ENCODE measurements around the gene COPZ2. TPM values are rescaled to one million over a fixed set of nuclear protein-coding genes. Genes with fewer than 3 reads are reported as not detected.
"Not testable (repeated sequence)": the region's sequence is repeated elsewhere in the genome, so short reads cannot be mapped to it uniquely, and the experiment has no call there.

The COPZ2 gene
- polyA plus RNA-seq, 3 donors = 6.8 to 115 (median 49.1) TPM

DNA sequence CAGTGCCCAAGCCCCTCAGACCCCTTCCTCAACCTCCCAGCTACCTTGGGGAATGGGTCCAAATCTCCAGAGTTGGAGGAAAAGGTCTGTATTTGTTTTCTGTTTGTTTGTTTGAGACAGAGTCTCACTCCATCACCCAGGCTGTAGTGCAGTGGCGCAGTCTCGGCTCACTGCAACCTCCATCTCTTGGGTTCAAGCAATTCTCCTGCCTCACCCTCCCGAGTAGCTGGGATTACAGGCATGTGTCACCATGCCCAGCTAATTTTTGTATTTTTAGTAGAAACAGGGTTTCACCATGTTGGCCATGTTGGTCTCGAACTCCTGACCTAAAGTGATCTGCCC is 19.8 kb downstream of the COPZ2 start:
- H3K27ac ChIP-seq (ENCODE audit: low read depth, low read length) = not testable (repeated sequence)
- 87 to 92% (median 90%) methylated on average over 4 of the region's 4 CpGs for WGBS, 3 donors

DNA sequence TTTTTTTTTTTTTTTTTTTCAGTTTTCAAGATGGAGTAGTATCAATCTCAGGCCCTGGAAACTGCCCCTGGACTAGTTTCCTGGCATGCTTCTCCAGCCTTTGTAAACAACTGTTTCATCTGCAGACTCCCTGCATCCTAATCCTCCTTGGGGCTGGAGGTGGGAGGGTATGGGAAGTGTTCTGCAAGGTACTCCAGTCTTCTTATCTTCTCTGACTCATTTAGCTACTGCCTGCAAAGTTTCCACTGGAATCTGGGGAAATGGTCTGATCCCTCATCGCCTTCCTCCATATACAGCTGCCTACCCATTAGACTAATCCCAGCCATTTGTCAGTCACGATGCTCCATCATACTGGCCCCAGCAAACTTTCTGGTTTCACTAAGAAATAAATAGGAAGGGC is 21.5 kb downstream of the COPZ2 start:
- no peak overlapping the region for H3K27ac ChIP-seq (ENCODE audit: low read depth, low read length)
- WGBS, 3 donors = 80 to 92% (median 81%) methylated on average over 2 of the region's 2 CpGs

DNA sequence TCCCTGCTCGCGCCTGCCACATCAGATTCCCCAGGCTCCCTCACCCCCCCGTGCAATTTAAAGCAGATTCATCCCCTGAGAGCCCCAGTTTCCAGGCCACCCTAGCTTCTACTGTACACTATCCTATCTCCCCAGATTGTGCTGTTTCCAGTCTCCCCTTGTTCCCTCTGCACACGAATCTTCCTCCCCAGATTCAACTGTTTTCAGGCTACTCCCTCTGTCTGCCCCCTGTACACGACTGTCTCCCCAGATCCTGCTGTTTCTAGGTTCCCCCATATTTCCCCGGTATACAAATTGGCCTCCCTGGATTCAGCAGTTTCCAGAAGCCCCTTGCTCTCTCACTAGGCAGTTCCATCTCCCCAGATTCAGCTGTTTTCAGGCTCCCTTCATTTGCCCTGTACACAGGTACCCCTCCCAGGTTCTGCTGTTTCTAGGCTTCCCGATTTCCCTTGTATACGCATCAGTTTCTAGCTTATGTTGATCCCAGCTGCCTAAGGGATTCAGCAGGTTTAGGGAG is 22.9 kb downstream of the COPZ2 start:
- H3K27ac ChIP-seq (ENCODE audit: low read depth, low read length) = no peak overlapping the region
- WGBS, 3 donors = 68 to 77% (median 72%) methylated on average over 8 of the region's 8 CpGs

DNA sequence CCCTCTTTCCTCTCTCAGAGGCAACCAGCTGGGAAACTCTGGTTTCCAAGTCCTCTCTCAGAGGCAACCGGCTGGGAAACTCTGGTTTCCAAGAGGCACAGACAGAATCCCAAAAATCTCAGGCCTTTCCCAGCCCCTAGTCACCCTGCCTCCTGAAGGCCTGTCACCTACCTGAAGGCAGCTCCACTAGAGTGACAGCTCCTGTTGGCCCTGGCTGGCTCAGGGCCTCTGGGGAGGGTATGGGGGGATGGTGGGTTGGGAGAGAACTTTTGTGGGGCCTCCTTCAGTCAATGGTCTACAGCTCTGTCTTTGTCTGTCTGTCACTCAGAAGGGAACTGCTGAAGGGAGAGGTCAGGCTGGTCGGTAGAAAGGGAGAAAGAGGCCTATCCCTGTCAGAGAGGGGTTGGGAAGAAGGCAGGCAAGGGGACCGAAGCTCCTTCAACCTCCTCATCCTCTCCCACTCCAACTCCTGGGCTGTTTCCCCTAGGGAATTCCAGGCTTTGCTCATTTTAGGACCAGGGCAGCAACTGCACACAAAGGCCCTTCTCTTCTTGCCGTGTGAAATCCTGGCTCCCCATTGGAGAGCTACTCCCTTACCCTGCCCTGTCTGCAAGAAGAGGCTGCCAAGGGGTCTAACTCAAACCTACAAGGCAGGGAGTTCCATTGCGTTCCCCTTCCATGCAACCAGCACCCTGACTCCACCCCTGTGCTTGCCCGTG is 23.6 kb downstream of the COPZ2 start:
- 72 to 89% (median 85%) methylated on average over 6 of the region's 6 CpGs for WGBS, 3 donors
- no peak overlapping the region for H3K27ac ChIP-seq (ENCODE audit: low read depth, low read length)

DNA sequence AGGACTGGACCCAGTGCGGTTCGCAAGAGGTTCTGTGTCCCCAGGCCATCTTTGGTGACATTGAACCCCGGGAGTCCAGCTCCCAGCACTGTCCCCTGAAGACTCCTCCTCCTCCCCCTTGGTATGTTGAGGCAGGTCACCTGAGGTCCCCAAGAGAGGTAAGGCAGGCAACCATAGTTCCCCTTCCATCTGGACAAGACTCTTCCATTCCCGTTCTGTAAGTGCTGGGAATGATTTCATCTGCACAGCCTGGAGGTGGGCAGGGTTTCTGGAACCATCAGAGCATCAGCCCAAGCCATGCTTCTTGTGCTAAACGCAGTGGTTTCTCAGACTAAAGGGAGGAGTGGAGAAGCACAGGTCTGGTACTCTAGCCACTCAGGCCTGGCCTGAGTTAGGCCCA is 24.9 kb downstream of the COPZ2 start:
- H3K27ac ChIP-seq (ENCODE audit: low read depth, low read length) = no peak overlapping the region
- WGBS, 3 donors = 38 to 47% (median 41%) methylated on average over 5 of the region's 5 CpGs

DNA sequence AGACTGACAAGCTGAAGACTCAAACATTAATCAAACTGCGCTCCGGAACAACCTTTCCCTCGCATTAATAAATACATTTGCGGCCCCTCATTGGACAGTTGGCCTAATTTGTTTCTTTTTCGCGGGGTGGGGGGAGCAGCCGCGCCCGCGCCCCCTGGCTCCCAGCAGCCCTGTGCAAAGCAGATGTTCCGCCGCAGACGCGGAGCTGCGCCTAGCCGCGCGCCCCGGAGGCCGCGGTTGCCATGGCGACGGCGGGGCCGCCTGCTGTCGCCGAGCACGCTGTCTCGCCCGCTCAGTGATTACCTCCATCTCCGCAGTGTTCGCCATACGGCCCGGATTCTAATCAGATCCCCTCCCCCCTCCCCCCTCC is 25.5 kb downstream of the COPZ2 start:
- H3K27ac ChIP-seq (ENCODE audit: low read depth, low read length) = no peak overlapping the region
- WGBS, 3 donors = 1 to 2% (median 1%) methylated on average over 34 of the region's 34 CpGs

DNA sequence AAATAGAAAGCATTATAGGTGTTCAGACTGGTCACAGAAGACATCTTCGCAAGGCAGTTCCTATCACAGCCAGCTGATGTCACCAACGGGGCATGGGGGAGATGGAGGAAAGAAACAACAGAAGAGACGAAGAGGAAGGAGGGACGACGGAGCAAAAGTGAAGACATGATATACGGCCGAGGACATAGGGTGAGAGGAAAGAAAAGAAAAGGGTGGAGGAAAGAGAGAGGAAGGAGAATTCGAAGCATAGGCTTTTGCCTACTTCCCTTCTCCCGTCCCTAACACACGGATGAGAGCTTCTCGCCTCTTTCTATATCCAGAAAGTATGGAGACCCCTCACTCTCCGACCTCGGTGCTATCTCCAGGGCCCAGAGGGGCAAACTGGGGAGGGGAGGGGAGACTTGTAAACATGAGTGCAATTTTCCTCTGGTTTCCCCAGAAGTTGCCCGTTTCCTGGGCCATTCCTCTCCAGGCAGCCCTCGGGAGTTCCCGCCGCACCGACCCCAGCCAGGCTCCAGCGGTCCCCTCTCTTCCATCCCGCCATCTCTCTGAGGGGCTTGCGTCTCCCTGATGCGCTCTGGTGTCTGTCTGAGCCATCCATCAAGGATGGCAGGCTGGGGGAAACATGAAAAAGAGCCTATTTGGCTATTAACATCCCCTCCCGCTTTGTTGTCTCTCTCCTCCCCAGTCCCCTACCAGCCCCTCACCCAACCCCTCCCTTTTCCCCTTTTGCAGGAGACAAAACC is 26.0 kb downstream of the COPZ2 start:
- no peak overlapping the region for H3K27ac ChIP-seq (ENCODE audit: low read depth, low read length)
- WGBS, 3 donors = 7 to 12% (median 11%) methylated on average over 21 to 23 of the region's 23 CpGs

DNA sequence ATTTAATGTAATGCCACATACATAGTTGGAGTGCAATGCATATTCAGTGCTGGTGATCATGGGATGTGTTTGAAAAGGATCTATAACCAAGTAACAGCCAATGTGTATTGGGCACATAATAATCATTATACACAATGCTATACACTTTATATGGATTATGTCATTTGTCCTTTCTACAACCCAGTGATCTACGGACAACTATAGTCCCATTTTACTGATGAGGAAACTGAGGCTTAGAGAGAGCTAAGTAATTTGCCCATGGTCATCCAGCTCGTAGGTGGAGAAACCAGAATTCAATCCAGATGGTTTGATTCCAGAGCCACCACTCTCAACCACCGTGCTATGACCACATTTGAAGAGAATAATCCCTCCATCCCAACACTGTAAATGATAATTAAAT is 27.4 kb downstream of the COPZ2 start:
- WGBS, 3 donors = 82 to 95% (median 90%) methylated on average over 3 of the region's 3 CpGs
- no peak overlapping the region for H3K27ac ChIP-seq (ENCODE audit: low read depth, low read length)

DNA sequence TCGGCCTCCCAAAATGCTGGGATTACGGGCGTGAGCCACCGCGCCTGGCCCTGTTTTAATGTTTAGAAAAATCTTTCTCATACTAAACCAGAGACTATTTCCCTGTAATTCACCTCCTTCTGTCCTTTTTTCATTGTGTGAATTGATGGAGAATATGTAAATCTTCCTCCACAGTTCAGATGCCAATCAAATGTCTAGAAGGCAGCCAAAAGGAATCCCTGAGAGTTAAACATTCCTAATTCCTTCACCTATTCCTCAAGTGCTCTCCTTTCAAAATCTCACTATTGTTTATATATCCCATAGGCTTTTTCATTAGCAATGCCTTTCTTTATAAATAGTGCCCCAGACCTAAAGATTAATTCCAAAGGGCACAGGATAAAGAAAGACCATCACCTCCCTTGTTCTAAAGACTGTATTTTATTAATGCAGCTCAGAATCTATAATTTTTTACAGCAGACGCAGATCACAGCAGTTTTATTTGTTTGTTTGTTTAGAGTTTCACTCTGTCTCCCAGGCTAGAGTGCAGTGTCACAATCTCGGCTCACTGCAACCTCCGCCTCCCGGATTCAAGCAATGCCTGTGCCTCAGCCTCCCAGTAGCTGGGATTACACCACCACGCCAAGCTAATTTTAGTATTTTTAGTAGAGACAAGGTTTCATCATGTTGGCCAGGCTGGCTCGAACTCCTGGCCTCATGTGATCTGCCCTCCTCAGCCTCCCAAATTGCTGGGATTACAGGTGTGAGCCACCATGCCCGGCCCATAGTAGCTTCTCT is 30.5 kb downstream of the COPZ2 start:
- 86 to 90% (median 86%) methylated on average over 12 of the region's 12 CpGs for WGBS, 3 donors
- no peak overlapping the region for H3K27ac ChIP-seq (ENCODE audit: low read depth, low read length)

DNA sequence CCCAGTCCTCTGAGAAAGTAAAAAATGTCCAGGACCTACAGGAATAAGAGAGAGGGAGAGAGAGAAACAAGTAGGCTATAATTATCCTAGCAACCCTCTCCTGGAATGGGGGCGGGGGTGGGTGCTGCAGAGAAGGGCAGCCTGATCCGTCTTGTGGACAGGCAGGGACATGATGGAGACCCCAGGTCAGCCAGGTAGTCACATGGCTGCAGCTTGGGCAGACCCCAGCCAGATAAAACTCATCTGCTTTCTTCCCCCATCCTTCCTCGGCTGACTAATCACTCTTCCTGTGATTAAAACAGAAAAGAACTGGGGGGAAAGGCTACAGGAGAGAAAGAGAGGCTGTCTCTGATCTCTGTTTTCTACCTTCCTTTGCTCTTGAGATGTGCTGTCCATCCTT is 32.6 kb downstream of the COPZ2 start:
- 54 to 62% (median 61%) methylated on average over 3 of the region's 3 CpGs for WGBS, 3 donors

DNA sequence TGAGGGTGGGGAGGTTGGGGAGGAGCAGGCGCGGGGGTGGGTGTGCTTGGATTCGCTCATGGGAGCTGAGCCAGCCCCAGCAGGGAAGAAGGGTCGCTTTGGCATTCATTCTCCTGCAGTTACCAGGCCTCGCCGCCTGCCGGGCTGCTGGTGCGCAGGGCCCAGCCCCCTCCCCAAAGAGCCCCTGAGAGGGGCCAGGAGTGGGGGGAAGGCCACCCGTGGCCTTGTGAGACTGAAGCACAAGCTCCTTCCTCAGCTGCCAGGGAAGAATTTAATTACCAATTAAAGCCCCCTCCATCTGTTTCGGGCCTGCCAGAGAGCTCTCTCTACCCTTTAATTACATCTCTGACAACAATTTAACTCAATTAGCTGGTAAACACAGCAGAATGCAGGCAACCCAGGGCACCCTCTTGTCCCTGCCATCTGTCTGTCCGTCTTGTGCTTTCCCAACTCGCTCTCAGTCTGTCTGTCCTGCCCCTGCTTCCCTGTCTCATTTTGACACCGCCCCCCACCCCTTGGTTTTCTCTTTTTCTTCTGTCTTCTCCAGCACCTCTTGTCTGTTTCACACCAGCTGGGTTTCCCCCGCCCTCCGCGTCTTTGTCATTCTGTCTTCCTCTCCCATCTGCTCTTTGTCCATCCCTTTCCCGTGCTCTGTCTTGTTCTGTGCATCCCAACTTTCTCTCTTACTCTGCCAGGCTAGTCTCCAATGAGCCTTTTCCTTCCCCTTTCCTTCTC is 34.0 kb downstream of the COPZ2 start:
- WGBS, 3 donors = 73 to 77% (median 77%) methylated on average over 17 of the region's 17 CpGs
- H3K27ac ChIP-seq (ENCODE audit: low read depth, low read length) = no peak overlapping the region

More for the DNA sequence above, 32.6 kb downstream of the COPZ2 start:
- no peak overlapping the region for H3K27ac ChIP-seq (ENCODE audit: low read depth, low read length)

DNA sequence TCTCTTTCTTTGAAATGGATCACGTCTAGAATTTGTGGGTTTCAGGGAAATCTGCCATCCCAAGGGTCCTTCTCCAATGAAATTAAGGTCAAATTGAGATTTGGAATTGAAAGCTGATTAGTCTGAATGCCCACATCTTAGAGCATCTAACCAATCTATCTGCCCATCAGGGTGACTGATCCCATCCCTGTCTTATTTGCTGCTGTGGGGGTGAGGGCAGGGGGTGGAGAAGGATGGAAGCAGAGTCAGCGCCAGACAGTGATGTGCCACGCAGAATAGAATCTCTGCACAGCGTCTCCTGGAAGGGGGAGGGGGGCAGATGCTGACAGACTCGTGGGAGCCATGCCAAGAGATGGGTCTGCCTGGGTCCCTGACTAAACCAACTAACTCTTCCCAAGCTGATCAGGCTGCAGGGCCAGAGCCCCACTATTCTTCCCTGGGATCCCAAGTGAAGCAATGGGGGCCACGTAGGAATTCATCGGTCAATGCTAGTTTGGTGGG is 34.6 kb downstream of the COPZ2 start:
- H3K27ac ChIP-seq (ENCODE audit: low read depth, low read length) = no peak overlapping the region
- WGBS, 3 donors = 66 to 76% (median 68%) methylated on average over 7 of the region's 7 CpGs

DNA sequence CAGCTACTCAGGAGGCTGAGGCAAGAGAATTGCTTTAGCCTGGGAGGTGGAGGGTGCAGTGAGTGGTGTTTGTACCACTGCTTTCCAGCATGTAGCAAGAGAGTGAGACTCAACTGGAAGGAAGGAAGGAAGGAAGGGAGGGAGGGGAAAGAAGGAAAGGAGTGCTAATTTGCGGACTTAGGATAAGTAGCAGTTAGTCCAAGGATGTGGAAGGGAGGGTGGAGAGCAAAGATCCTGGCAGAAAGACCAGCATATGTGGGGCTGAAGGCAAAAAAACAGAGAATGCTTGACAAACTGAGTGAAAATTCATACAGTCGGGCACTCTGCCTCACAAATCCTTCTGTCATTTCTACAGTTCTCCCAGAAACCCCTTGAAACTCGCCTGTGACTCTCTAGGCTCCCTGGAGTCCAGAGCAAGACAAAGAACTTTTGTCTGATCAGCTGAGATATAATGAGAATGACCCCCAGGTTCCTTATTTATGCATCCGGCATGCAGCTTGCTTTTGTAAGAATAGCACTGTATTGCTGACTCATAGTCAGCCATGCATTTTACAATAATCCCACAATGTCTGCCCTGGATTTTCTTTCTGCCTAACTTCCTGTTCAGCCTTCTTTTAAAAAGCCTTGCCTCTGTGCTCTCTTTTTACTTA is 35.2 kb downstream of the COPZ2 start:
- WGBS, 3 donors = 15 to 61% (median 17%) methylated on average over 4 of the region's 4 CpGs
- no peak overlapping the region for H3K27ac ChIP-seq (ENCODE audit: low read depth, low read length)

DNA sequence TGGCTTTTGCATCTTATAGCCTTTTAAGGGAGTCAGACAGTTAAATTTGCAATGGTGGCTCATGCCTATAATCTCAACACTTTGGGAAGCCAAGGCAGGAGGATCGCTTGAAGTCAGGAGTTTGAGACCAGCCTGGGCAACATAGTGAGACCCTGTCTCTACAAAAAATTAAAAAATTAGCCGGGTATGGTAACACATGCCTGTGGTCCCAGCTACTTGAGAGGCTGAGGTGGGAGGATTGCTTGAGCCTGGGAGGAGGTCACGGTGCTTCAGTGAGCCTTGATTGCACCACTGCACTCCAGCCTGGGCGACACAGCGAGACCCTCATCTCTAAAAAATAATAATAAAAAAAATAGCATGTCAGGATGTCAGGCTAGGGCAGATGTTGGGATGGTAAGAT is 35.9 kb downstream of the COPZ2 start:
- not testable (repeated sequence) for H3K27ac ChIP-seq (ENCODE audit: low read depth, low read length)
- WGBS, 3 donors = 95 to 96% (median 96%) methylated on average over 5 of the region's 5 CpGs

DNA sequence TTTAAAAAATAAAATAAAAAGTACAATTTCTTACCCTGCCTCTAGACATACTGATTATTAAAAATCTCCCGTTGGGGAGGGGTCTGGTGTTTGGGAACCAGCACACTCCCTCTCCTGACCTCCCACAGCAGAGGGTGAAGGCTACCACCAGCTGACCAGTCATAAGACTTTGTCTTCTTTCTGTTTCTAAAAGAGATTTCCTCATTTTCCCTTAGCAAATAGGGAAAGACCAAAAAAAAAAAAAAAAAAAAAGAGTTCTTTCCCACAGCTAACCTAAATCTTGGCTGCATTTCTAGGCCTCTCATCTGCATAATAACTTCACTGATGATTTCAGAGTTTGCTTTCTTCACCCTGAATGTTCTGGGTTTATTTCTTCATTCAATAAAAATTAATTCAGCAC is 36.4 kb downstream of the COPZ2 start:
- WGBS, 3 donors = 78 to 95% (median 92%) methylated on average over 1 of the region's 1 CpG
- no peak overlapping the region for H3K27ac ChIP-seq (ENCODE audit: low read depth, low read length)

DNA sequence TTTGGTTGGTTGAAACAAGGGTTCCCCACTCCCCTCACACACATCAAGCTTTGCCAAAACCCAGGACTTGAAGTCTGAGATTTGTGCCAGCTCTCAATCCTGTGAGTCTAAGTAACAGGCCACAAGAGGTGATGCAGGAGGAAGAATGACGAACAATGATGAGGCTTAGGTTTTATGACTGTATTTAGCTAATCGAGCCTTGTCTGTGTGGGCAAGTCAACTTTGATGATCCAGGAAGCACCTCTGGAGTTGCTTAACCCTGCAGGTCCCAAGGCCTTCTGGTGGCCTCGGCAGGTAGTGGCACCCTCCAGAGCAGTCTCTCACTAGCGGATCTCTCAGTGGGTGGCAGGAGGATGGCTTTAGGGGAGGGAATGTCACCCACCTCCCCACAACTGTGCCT is 38.0 kb downstream of the COPZ2 start:
- WGBS, 3 donors = 50 to 65% (median 57%) methylated on average over 4 of the region's 4 CpGs
- H3K27ac ChIP-seq (ENCODE audit: low read depth, low read length) = no peak overlapping the region

DNA sequence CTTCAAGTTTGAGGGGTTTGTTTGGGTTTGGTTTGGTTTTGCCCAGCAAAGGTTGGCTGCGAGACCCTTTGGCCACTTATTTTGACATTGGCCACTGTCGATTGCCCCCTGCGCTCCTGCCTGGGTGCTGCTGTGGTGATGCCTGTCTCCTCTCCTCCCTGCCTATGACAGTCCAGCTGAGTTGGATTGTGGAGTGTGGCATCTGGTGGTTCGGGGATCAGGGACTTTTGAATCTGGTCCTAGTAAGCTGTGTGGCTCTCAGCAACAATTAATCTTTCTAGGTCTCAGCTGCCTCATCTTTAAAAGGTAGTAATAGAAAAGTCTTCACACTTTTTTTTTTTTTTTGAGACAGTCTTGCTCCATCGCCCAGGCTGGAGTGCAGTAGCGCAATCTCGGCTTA is 39.6 kb downstream of the COPZ2 start:
- 89 to 94% (median 94%) methylated on average over 7 of the region's 7 CpGs for WGBS, 3 donors
- no peak overlapping the region for H3K27ac ChIP-seq (ENCODE audit: low read depth, low read length)

DNA sequence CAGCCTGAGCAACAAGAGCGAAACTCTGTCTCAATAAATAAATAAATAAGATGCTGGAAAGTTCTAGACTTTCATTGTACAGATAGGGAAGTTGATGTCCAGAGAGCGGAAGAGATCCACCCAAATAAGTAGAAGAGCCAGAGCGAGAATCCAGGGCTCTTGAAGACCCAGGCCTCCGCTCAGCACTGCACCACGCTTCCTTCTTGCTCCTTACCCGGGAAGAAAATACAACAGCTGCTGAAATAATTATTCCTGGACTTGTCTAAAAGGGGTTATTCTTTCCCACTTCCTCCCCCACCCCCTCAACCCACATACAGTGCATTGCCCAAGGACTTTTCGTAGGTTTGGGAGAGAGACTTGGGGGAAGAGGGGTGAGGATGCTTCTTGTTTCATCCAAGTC is 40.0 kb downstream of the COPZ2 start:
- H3K27ac ChIP-seq (ENCODE audit: low read depth, low read length) = no peak overlapping the region
- WGBS, 3 donors = 72 to 86% (median 76%) methylated on average over 7 of the region's 7 CpGs
